GM21526 (cell line): Measurements from ENCODE around the gene CFAP69.
A peak's percentile ranks its signal among the peaks of the same experiment; 100 is the strongest.

Source experiments
- ATAC-seq: cut with Tn5 transposase; IDR thresholded peaks from one replicate; pipeline ENCODE4 v1.9.1; 2021; ENCODE audit warnings: moderate library complexity; ENCODE audit not compliant: unreplicated experiment, low FRiP score

CFAP69 gene, protein sequence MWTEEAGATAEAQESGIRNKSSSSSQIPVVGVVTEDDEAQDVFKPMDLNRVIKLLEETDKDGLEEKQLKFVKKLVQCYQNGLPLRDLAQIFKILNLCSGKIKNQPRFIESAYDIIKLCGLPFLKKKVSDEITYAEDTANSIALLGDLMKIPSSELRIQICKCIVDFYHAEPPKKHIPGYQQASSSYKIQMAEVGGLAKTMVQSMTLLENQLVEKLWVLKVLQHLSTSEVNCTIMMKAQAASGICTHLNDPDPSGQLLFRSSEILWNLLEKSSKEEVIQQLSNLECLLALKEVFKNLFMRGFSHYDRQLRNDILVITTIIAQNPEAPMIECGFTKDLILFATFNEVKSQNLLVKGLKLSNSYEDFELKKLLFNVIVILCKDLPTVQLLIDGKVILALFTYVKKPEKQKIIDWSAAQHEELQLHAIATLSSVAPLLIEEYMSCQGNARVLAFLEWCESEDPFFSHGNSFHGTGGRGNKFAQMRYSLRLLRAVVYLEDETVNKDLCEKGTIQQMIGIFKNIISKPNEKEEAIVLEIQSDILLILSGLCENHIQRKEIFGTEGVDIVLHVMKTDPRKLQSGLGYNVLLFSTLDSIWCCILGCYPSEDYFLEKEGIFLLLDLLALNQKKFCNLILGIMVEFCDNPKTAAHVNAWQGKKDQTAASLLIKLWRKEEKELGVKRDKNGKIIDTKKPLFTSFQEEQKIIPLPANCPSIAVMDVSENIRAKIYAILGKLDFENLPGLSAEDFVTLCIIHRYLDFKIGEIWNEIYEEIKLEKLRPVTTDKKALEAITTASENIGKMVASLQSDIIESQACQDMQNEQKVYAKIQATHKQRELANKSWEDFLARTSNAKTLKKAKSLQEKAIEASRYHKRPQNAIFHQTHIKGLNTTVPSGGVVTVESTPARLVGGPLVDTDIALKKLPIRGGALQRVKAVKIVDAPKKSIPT

GRCh38 chr7:90244909-90245851 is at the start of gene CFAP69:
Gene CFAP69 (plus strand): TSS chr7:90245174. CDS start chr7:90245425, 251 bp downstream.
- peak; percentile 79 for ATAC-seq

- no peak for ATAC-seq
Observed at GRCh38 chr7:90201500-90202195, 43.3 kb upstream of the CFAP69 start.

DNA sequence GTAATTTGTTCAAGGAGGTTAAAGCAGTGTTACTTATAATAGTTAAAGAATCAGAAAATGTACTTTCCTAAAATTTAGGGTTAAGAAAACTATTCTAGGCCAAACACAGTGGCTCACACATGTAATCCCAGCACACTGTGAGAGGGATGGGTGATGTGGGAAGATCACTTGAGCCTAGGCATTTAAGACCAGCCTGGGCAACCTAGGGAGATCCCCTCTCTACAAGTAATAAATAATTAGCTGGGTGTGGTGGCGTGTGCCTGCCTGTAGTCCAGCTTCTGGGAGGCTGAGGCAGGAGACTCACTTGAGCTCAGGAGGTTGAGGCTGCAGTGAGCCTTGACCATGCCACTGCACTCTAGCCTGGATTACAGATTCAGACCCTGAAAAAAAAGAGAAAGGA is 37.0 kb upstream of the CFAP69 start:
- no peak for ATAC-seq

DNA sequence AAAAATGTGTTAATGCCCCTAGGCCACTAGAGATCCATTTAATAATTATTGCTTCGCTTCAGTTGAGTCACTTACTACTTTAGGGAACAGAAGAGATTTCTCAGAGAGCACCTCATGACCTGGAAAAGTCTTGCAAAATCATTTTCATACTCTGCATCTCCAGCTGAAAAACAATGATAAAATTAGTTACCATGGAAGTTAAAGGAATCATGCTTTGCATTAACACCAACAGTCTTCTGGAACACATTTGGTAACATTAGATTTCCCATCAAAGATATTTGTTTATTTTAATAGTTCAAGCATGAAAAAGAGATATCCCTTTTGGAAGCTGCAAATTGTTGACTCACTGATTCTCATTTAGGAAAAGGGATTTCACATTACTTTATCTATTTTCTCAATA is 35.2 kb upstream of the CFAP69 start:
- ATAC-seq = no peak

DNA sequence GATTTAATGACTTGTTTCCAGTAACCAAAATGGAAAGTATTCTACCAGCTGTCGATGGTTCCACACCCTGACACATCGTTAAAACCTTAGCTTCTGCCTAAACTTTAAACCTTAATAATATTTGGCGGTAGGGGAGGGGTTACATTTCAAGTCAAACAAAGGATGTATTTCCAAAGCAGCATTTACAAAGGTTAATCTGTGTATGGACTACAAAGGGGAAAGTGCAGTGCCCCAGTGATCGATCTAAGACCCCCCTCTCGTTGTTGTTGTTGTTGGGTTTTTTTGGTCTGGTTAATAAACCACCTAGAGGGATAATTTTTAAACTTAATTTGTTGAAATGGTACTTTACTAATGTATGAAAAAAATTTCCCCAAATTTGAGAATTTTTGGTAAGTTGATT is 34.5 kb upstream of the CFAP69 start:
- no peak for ATAC-seq

DNA sequence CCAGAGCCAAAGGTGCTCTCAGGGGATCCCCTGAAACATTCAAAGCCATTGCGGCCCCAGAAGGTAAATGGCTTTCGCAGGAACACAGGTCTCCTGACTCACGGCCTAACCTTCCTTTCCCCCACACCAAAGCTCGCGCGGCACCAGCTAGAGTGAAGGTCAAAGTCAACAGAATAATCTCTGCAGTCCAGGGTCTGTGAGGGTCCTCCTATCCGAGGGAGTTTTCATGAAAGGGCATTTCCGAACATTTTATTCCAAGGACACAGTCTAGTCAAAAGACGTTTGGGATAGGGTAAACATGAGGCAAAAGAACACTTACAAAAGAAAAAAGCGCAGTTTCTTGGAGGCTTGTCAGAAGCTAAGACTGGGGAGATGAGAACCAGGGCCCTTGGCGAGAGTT is 34.0 kb upstream of the CFAP69 start:
- ATAC-seq = peak; percentile 5

DNA sequence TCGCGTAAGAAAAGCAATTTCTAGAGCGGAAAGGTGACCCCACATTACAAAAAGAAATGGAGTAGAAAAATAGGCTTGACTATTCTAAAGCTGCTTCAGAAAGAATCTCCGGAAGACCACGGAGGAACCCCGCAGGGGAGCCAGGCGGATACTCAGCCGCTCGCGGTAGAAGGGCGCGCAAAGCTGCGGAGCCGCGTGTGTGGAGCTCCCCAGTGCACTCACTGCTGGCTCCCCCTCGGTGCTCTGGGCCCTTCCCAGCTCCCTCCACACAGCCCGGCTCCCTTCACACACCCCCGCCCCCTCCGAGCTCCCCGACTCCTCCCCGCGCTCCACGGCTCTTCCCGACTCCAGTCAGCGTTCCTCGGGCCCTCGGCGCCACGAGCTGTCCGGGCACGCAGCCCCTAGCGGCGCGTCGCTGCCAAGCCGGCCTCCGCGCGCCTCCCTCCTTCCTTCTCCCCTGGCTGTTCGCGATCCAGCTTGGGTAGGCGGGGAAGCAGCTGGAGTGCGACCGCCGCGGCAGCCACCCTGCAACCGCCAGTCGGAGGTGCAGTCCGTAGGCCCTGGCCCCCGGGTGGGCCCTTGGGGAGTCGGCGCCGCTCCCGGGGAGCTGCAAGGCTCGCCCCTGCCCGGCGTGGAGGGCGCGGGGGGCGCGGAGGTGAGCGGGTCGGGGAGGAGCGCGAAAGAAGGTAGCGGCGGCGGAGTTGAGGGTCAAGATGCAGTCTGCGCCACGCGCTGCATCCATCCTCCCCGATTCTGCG is 33.4 kb upstream of the CFAP69 start, which contains the start of gene STEAP2:
Gene STEAP2 (plus strand): TSS at position 350 of the 758 bp plus-strand sequence. CDS start 13,343 bp downstream, outside the sequence.
- peak; percentile 98 for ATAC-seq

GRCh38 chr7:90212149-90212495 is 32.9 kb upstream of the CFAP69 start:
- ATAC-seq = no peak

- no peak for ATAC-seq
Observed at GRCh38 chr7:90213521-90213920, 31.5 kb upstream of the CFAP69 start.

DNA sequence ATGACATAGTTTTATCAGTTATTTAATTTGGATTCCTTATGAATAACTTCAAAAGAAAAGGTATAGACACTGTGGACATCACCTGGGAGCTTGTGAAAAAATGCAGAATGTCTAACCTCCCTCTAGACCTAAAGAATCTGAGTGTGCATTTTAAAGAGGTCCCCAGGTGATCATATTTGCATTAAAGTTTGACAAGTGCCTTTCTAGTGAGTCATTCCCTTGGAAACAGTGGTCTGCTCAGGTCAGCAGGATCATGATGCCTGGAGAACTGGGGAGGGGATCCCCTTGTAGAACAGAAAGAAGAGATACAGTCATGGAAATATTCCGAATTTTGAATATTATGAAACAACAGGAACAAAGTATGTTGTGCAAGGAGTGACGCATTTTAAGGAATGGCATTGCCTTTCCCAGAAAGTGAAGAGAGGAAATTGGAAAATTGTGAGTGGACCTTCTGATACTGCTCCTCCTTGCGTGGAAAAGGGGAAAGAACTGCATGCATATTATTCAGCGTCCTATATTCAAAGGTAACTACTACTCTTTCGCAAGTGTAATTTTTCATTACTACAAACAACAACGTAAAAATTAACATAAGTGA is 28.8 kb upstream of the CFAP69 start:
- no peak for ATAC-seq

GRCh38 chr7:90216771-90217170 is 28.2 kb upstream of the CFAP69 start:
- ATAC-seq = no peak

GRCh38 chr7:90222390-90222789 is 22.6 kb upstream of the CFAP69 start:
- no peak for ATAC-seq

GRCh38 chr7:90222811-90223725 is 21.9 kb upstream of the CFAP69 start:
- no peak for ATAC-seq

GRCh38 chr7:90224195-90224594 is 20.8 kb upstream of the CFAP69 start:
- no peak for ATAC-seq

- ATAC-seq = no peak
Observed at GRCh38 chr7:90225181-90225580, 19.8 kb upstream of the CFAP69 start.

DNA sequence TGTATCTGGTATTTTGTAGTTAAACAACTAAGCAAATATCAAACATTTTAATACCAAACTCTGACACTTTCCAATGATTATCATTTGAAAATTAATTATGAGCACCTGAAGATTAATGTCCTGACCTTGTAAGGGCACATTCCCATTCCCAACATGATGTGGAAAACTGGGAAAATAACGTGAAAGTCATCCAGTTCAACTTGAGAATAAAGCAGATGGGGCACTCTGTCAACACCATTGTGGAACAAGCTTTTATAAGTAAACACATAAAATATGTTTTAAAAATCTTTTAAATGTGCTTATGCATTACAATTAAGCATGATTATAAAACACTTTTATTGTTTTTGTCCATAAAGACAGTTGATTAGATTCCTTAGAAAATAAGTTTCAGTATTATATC is 19.4 kb upstream of the CFAP69 start:
- ATAC-seq = no peak

DNA sequence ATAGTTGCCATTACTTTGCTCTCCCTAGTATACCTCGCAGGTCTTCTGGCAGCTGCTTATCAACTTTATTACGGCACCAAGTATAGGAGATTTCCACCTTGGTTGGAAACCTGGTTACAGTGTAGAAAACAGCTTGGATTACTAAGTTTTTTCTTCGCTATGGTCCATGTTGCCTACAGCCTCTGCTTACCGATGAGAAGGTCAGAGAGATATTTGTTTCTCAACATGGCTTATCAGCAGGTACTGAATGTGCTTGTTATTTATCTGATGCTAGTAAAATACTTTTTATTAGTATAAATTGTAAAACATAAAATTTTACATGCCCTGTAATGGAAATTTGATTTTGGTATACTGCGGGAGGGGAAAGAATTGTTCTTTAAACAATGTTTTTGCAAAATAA is 17.7 kb upstream of the CFAP69 start:
- no peak for ATAC-seq

GRCh38 chr7:90229682-90230081 is 15.3 kb upstream of the CFAP69 start:
- ATAC-seq = no peak
